Measurements from ENCODE around the gene THEMIS2. TPM values are rescaled to one million over a fixed set of nuclear protein-coding genes. Genes with fewer than 3 reads are reported as not detected.

The THEMIS2 gene
- total RNA-seq, 2 experiments from 2014 or later = 18.9 to 19.6 TPM

Other genes with a start within 250 kb of the THEMIS2 start
- under 1 TPM; 0.30 to 0.35 TPM for gene FGR, start 237.4 kb upstream of the THEMIS2 start, total RNA-seq
- gene IFI6, start 200.4 kb upstream of the THEMIS2 start, total RNA-seq = 10 to 100 TPM; 57.7 to 64.5 TPM
- gene FAM76A, start 146.6 kb upstream of the THEMIS2 start, total RNA-seq = 1 to 10 TPM; 8.4 to 9.0 TPM
- 10 to 100 TPM; 20.0 to 21.1 TPM for gene STX12, start 99.3 kb upstream of the THEMIS2 start, total RNA-seq
- gene PPP1R8, start 41.8 kb upstream of the THEMIS2 start, total RNA-seq = 10 to 100 TPM; 60.0 to 70.5 TPM
- gene RPA2, start 42.0 kb downstream of the THEMIS2 start, total RNA-seq = 100 to 1,000 TPM in 1 of 2 experiments, 10 to 100 TPM in 1; 89.4 to 102 TPM
- gene SMPDL3B, start 62.5 kb downstream of the THEMIS2 start, total RNA-seq = under 1 TPM; 0.92 to 0.97 TPM
- gene XKR8, start 87.4 kb downstream of the THEMIS2 start, total RNA-seq = 1 to 10 TPM; 4.1 to 4.4 TPM
- gene EYA3, start 216.1 kb downstream of the THEMIS2 start, total RNA-seq = 10 to 100 TPM; 30.0 to 30.3 TPM